GM12878 (cell line): Measurements from ENCODE around the gene ITK. TPM values are rescaled to one million over a fixed set of nuclear protein-coding genes. Genes with fewer than 3 reads are reported as not detected.

ENCODE experiments used
- ATAC-seq: fragments of 200-7000 bp; cut with Tn5 transposase; 3 replicates; pipeline ENCODE4 v1.9.1; 2020; ENCODE audit warnings: mild to moderate bottlenecking, moderate library complexity
- BruUV-seq: library from RNA; stranded (reverse); fragments of 400-500 nt; replicated peaks from 2 replicates; lab custom pipeline; 2021; lab: Mats Ljungman, UMichigan
- CTCF ChIA-PET: fragments of 300-600 bp; sonication (Branson Sonifier 250); formaldehyde crosslinking; extraction: SDS; loops from one replicate; lab custom pipeline; 2021; ENCODE audit warnings: inconsistent platforms; lab: Yijun Ruan, JAX
- POLR2A ChIA-PET: fragments of 350-600 bp; formaldehyde crosslinking; extraction: SDS; loops from one replicate; lab custom pipeline; 2021; ENCODE audit warnings: inconsistent platforms; lab: Charles Lee
- RAD21 ChIA-PET: fragments of 300-600 bp; sonication (Branson Sonifier 250); formaldehyde crosslinking; loops from one replicate; lab custom pipeline; 2023; ENCODE audit warnings: antibody characterized with exemption; ENCODE audit not compliant: unreplicated experiment; lab: Charles Lee
- SMC1A ChIA-PET: fragments of 300-600 bp; sonication (Branson Sonifier 250); formaldehyde crosslinking; loops from one replicate; lab custom pipeline; 2023; ENCODE audit not compliant: unreplicated experiment, uncharacterized antibody; lab: Charles Lee
- DNase-seq: peaks from one replicate; pipeline ENCODE4 v3.0.0-alpha.2; 2011; ENCODE audit warnings: low read depth, low spot score
- FAIRE-seq: peaks from 3 replicates; lab custom pipeline; 2011; peaks lifted over from hg19 to GRCh38; lab: Jason Lieb, UNC
- H2AFZ ChIP-seq: 2 replicates; pipeline ENCODE4 v1.6.0; 2011; ENCODE audit warnings: low read depth, low read length, control low read depth; ENCODE audit not compliant: control insufficient read depth
- H3K27ac ChIP-seq: 2 replicates; pipeline ENCODE4 v1.5.1; 2011; ENCODE audit warnings: control low read depth; ENCODE audit not compliant: control insufficient read depth, insufficient read depth
- H3K27me3 ChIP-seq, 2 experiments: replicated peaks in 1 of 2; 2 replicates each; pipeline versions ENCODE4 v1.6.0 to v1.6.1; 2011; ENCODE audit warnings: low read length in 1 of 2; ENCODE audit not compliant: control insufficient read depth in 2 of 2, insufficient read depth in 2 of 2
- H3K36me3 ChIP-seq, 2 experiments: 2 replicates each; pipeline ENCODE4 v1.5.1; 2011; ENCODE audit warnings: low read length in 1 of 2; ENCODE audit not compliant: control insufficient read depth in 2 of 2, insufficient read depth in 2 of 2
- H3K4me1 ChIP-seq: 2 replicates; pipeline ENCODE4 v1.6.1; 2011; ENCODE audit warnings: mild to moderate bottlenecking, low read length, moderate library complexity, mixed read lengths; ENCODE audit not compliant: control insufficient read depth, insufficient read depth
- H3K4me2 ChIP-seq: 2 replicates; pipeline ENCODE4 v1.6.0; 2011; ENCODE audit warnings: control low read depth; ENCODE audit not compliant: control insufficient read depth, insufficient read depth
- H3K4me3 ChIP-seq: fragments of 200-600 bp; sonication (generic); 2 replicates; pipeline ENCODE4 v1.5.1; 2016
- H3K79me2 ChIP-seq: 2 replicates; pipeline ENCODE4 v1.6.0; 2011; ENCODE audit warnings: low read length; ENCODE audit not compliant: control insufficient read depth, insufficient read depth
- H3K9ac ChIP-seq: 2 replicates; pipeline ENCODE4 v1.8.0; 2011; ENCODE audit warnings: low read length, control low read depth, mixed read lengths; ENCODE audit not compliant: control insufficient read depth, insufficient read depth
- H3K9me3 ChIP-seq: replicated peaks from 3 replicates; pipeline ENCODE4 v1.5.1; 2011; ENCODE audit warnings: mild to moderate bottlenecking, low read length; ENCODE audit not compliant: control insufficient read depth, insufficient read depth
- H4K20me1 ChIP-seq: 2 replicates; pipeline ENCODE4 v1.6.0; 2011; ENCODE audit not compliant: control insufficient read depth, insufficient read depth
- EGR1 ChIP-seq, 2 experiments: IDR thresholded peaks; 1 replicate in 1 of 2; 2 replicates in 1 of 2; pipeline ENCODE4 v1.6.1; 2011 to 2012; ENCODE audit warnings: low read depth in 2 of 2, low read length in 2 of 2, borderline replicate concordance in 1 of 2, mild to moderate bottlenecking in 1 of 2, moderate library complexity in 1 of 2
- MXI1 ChIP-seq: fragments of 150-350 bp; IDR thresholded peaks from 2 replicates; pipeline ENCODE4 v1.6.1; 2011; ENCODE audit warnings: low read depth, mild to moderate bottlenecking, inconsistent platforms, low read length, improper control_type of control experiment
- NR2C2 ChIP-seq: IDR thresholded peaks from 2 replicates; pipeline ENCODE4 v1.6.1; 2011; ENCODE audit warnings: borderline replicate concordance, low read depth; ENCODE audit not compliant: control insufficient read depth, insufficient read length
- SMAD1 ChIP-seq: fragments of 450-650 bp; IDR thresholded peaks from 2 replicates; pipeline ENCODE4 v1.6.1; 2018; ENCODE audit warnings: mild to moderate bottlenecking, low read depth; ENCODE audit not compliant: partially characterized antibody
- SMC3 ChIP-seq: IDR thresholded peaks from 2 replicates; pipeline ENCODE4 v1.6.1; 2011; ENCODE audit warnings: low read length, improper control_type of control experiment, borderline replicate concordance
- ZNF217 ChIP-seq: fragments of 450-650 bp; IDR thresholded peaks from 2 replicates; pipeline ENCODE4 v1.6.1; 2017; ENCODE audit warnings: antibody characterized with exemption, mild to moderate bottlenecking
- WGBS: methylation state at CpG from one replicate; pipeline ENCODE4 v1.1.6; 2016; ENCODE audit warnings: low lambda C conversion rate; ENCODE audit not compliant: insufficient replicate concordance, insufficient coverage; ENCODE audit errors: missing lambda C conversion rate; 5-methylcytosine and 5-hydroxymethylcytosine counted together
- in situ Hi-C: fragments of 300-500 bp; cut with MboI; formaldehyde crosslinking; loops from 9 replicates; pipeline ENCODE4 v1.14.3; 2018; ENCODE audit warnings: mixed read lengths
- intact Hi-C: fragments of 100-400 bp; cut with micrococcal nuclease; formaldehyde crosslinking; loops from one replicate; pipeline ENCODE4 v1.14.2; 2022; ENCODE audit not compliant: unreplicated experiment
- polyA plus RNA-seq, 11 experiments: library from polyadenylated mRNA; depleted of rRNA in 4 of 11; unstranded in 6 of 11; stranded (reverse) in 5 of 11; fragments of >200 nt; fragmentation: Nextera tagmentation in 4 of 11; fragmentation: Illumina TruSeq in 1 of 11; extraction: Ambion mirVana in 4 of 11; extraction: Trizol in 1 of 11; gene quantifications; 1 replicate in 1 of 11; 2 replicates in 10 of 11; pipeline versions ENCODE4 v1.2.1 to v1.2.3, GENCODE V29; 2011 to 2016; ENCODE audit warnings: inconsistent platforms in 2 of 11, missing spikeins in 2 of 11, low read depth in 1 of 11
- total RNA-seq, 4 experiments: library from RNA; depleted of rRNA in 3 of 4; stranded (reverse); fragments of >200 nt in 3 of 4; fragmentation: Illumina TruSeq in 1 of 4; extraction: Trizol in 1 of 4; gene quantifications; 2 replicates each; pipeline versions ENCODE4 v1.2.1 to v1.2.3, GENCODE V29; 2013 to 2021
- TF ChIP-seq, protein P1 (sequence below): fragments of 450-650 bp; IDR thresholded peaks from 2 replicates; pipeline ENCODE4 v1.6.1; 2017; ENCODE audit warnings: mild to moderate bottlenecking, moderate library complexity
- TF ChIP-seq, protein P2 (sequence below): fragments of 450-650 bp; formaldehyde crosslinking; IDR thresholded peaks from 2 replicates; pipeline ENCODE4 v1.4.0; 2020; ENCODE audit warnings: mild to moderate bottlenecking, moderate library complexity

The ITK gene
- total and polyA plus RNA-seq, 10 of the 15 experiments (the other 5 are each of a cell fraction or from before 2014, with no cell fraction given): 0.05 to 2.4 (median 0.76) TPM

DNA sequence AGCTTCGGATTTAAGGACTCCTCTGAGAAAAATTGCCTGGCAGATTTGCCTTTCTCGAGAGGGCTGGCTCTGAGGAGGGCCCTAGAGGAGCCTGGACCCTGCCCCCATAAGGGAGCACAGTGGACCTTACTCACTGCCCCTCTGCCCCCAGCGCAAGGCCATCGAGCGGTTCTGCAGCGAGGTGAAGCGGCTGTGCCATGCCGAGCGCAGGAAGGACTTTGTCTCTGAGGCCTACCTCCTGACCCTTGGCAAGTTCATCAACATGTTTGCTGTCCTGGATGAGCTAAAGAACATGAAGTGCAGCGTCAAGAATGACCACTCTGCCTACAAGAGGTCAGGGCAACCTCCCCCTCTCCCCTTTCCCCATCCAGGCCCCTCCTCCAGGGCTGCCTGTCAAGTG is 119.9 kb downstream of the ITK start:
- RAD21 ChIA-PET: no interaction called here
- in situ Hi-C loops: no loop called here
- no peak for FAIRE-seq

More for the DNA sequence above, 119.9 kb downstream of the ITK start:
- DNase-seq: no peak
- Histone ChIP-seq H3K4me1 (no peaks in the 10 kb centered on the region), H3K27ac (no peak overlapping the region), H3K27me3 (no peaks in the 10 kb centered on the region), H3K9me3 (no peaks in the 10 kb centered on the region), H3K36me3 (peaks cover 12 to 36% of the 10 kb centered on the region in 2 experiments), H3K9ac (no peak overlapping the region), H3K4me2 (no peak overlapping the region), H3K4me3 (no peak overlapping the region), H2AFZ (no peak overlapping the region), H4K20me1 (no peaks in the 10 kb centered on the region), H3K79me2 (no peaks in the 10 kb centered on the region)
- TF ChIP-seq, protein P1, sequence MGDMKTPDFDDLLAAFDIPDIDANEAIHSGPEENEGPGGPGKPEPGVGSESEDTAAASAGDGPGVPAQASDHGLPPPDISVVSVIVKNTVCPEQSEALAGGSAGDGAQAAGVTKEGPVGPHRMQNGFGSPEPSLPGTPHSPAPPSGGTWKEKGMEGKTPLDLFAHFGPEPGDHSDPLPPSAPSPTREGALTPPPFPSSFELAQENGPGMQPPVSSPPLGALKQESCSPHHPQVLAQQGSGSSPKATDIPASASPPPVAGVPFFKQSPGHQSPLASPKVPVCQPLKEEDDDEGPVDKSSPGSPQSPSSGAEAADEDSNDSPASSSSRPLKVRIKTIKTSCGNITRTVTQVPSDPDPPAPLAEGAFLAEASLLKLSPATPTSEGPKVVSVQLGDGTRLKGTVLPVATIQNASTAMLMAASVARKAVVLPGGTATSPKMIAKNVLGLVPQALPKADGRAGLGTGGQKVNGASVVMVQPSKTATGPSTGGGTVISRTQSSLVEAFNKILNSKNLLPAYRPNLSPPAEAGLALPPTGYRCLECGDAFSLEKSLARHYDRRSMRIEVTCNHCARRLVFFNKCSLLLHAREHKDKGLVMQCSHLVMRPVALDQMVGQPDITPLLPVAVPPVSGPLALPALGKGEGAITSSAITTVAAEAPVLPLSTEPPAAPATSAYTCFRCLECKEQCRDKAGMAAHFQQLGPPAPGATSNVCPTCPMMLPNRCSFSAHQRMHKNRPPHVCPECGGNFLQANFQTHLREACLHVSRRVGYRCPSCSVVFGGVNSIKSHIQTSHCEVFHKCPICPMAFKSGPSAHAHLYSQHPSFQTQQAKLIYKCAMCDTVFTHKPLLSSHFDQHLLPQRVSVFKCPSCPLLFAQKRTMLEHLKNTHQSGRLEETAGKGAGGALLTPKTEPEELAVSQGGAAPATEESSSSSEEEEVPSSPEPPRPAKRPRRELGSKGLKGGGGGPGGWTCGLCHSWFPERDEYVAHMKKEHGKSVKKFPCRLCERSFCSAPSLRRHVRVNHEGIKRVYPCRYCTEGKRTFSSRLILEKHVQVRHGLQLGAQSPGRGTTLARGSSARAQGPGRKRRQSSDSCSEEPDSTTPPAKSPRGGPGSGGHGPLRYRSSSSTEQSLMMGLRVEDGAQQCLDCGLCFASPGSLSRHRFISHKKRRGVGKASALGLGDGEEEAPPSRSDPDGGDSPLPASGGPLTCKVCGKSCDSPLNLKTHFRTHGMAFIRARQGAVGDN: no peak
- TF ChIP-seq MXI1 (no peak), SMC3 (no peak), SMAD1 (no peak), ZNF217 (no peak), EGR1 (IDR thresholded peaks at IDR 0.05; ENCODE audit: borderline replicate concordance in 1 of 2, low read depth in 2 of 2, low read length in 2 of 2) (no peak), NR2C2 (no peak)
- TF ChIP-seq, protein P2, sequence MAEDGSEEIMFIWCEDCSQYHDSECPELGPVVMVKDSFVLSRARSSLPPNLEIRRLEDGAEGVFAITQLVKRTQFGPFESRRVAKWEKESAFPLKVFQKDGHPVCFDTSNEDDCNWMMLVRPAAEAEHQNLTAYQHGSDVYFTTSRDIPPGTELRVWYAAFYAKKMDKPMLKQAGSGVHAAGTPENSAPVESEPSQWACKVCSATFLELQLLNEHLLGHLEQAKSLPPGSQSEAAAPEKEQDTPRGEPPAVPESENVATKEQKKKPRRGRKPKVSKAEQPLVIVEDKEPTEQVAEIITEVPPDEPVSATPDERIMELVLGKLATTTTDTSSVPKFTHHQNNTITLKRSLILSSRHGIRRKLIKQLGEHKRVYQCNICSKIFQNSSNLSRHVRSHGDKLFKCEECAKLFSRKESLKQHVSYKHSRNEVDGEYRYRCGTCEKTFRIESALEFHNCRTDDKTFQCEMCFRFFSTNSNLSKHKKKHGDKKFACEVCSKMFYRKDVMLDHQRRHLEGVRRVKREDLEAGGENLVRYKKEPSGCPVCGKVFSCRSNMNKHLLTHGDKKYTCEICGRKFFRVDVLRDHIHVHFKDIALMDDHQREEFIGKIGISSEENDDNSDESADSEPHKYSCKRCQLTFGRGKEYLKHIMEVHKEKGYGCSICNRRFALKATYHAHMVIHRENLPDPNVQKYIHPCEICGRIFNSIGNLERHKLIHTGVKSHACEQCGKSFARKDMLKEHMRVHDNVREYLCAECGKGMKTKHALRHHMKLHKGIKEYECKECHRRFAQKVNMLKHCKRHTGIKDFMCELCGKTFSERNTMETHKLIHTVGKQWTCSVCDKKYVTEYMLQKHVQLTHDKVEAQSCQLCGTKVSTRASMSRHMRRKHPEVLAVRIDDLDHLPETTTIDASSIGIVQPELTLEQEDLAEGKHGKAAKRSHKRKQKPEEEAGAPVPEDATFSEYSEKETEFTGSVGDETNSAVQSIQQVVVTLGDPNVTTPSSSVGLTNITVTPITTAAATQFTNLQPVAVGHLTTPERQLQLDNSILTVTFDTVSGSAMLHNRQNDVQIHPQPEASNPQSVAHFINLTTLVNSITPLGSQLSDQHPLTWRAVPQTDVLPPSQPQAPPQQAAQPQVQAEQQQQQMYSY: no peak
- WGBS: 98% methylated on average over 9 of the region's 10 CpGs
- no peak for ATAC-seq
- intact Hi-C loops: no loop called here
- ChIA-PET POLR2A (no interaction called here), CTCF (interaction anchor here (1.2 to 13.9 kb wide), 2 partner anchors 28 to 45 kb away, joined by 3 to 213 read pairs; no protein-coding TSS in a partner anchor), SMC1A (interaction anchor here (1.1 to 1.6 kb wide), 3 partner anchors 15 to 46 kb away, joined by 3 to 4 read pairs (median 4); no protein-coding TSS in a partner anchor)
- BruUV-seq: no TSS peak
